Smooth muscle cell (in vitro differentiated cells): ENCODE results near the gene IL17RB. TPM values are rescaled to one million over a fixed set of nuclear protein-coding genes. Genes with fewer than 3 reads are reported as not detected.

ENCODE experiments used
- DNase-seq: peaks from one replicate; lab custom pipeline; 2025; ENCODE audit not compliant: unreplicated experiment; lab: John Stamatoyannopoulos, UW
- H2AFZ ChIP-seq: fragments of 200-600 bp; sonication (generic); 2 replicates; pipeline ENCODE4 v1.6.0; 2016; ENCODE audit warnings: antibody characterized with exemption, low read depth, mild to moderate bottlenecking
- H3F3A ChIP-seq: fragments of 200-600 bp; sonication (generic); 2 replicates; pipeline ENCODE4 v1.6.0; 2017; ENCODE audit warnings: antibody characterized with exemption, low read depth
- H3K27ac ChIP-seq: fragments of 200-600 bp; sonication (generic); 2 replicates; pipeline ENCODE4 v1.5.1; 2016; ENCODE audit warnings: low read depth, mild to moderate bottlenecking
- H3K27me3 ChIP-seq: fragments of 200-600 bp; sonication (generic); 2 replicates; pipeline ENCODE4 v1.6.1; 2016; ENCODE audit warnings: low read depth, mild to moderate bottlenecking
- H3K36me3 ChIP-seq: fragments of 200-600 bp; sonication (generic); 2 replicates; pipeline ENCODE4 v1.5.1; 2016; ENCODE audit warnings: low read depth
- H3K4me1 ChIP-seq: fragments of 200-600 bp; sonication (generic); 2 replicates; pipeline ENCODE4 v1.5.1; 2016; ENCODE audit warnings: low read depth
- H3K4me2 ChIP-seq: fragments of 200-600 bp; sonication (generic); 2 replicates; pipeline ENCODE4 v1.6.0; 2016; ENCODE audit warnings: mild to moderate bottlenecking
- H3K4me3 ChIP-seq: fragments of 200-600 bp; sonication (generic); 2 replicates; pipeline ENCODE4 v1.5.1; 2016; ENCODE audit warnings: mild to moderate bottlenecking
- H3K79me2 ChIP-seq: fragments of 200-600 bp; sonication (generic); 2 replicates; pipeline ENCODE4 v1.6.0; 2016; ENCODE audit warnings: low read depth, mild to moderate bottlenecking
- H3K9ac ChIP-seq: fragments of 200-600 bp; sonication (generic); 2 replicates; pipeline ENCODE4 v1.6.0; 2016; ENCODE audit warnings: low read depth
- H3K9me3 ChIP-seq: fragments of 200-600 bp; sonication (generic); replicated peaks from 2 replicates; pipeline ENCODE4 v1.5.1; 2016; ENCODE audit warnings: low read depth
- H4K20me1 ChIP-seq: fragments of 200-600 bp; sonication (generic); 2 replicates; pipeline ENCODE4 v1.6.0; 2016; ENCODE audit warnings: low read depth
- CTCF ChIP-seq: fragments of 200-600 bp; sonication (generic); IDR thresholded peaks from 2 replicates; pipeline ENCODE4 v1.5.1; 2017; ENCODE audit warnings: borderline replicate concordance, mild to moderate bottlenecking, antibody characterized with exemption; ENCODE audit not compliant: insufficient read depth, poor library complexity, severe bottlenecking
- WGBS: methylation state at CpG from one replicate; pipeline ENCODE4 v1.1.7; 2016; ENCODE audit warnings: low lambda C conversion rate; 5-methylcytosine and 5-hydroxymethylcytosine counted together
- polyA plus RNA-seq: library from polyadenylated mRNA; unstranded; fragments of >200 nt; fragmentation: Nextera tagmentation; extraction: Ambion mirVana; gene quantifications from 2 replicates; pipeline ENCODE4 v1.2.1, GENCODE V29; 2016
- total RNA-seq: library from RNA; depleted of rRNA; stranded (reverse); fragments of >200 nt; gene quantifications from 2 replicates; pipeline ENCODE4 v1.2.3, GENCODE V29; 2014

The IL17RB gene
- total and polyA plus RNA-seq, 2 experiments from 2014 or later: 0.40 TPM; not detected in 1

GRCh38 chr3:53841296-53841695, 5.1 kb upstream of the IL17RB start:
- 88% methylated on average over 5 of the region's 5 CpGs for WGBS
- Histone ChIP-seq H3K27ac (no peak overlapping the region), H3K9ac (no peak overlapping the region), H3K4me2 (no peak overlapping the region), H3K36me3 (no peaks in the 10 kb centered on the region), H2AFZ (no peak overlapping the region), H3K4me3 (no peak overlapping the region), H3K9me3 (no peaks in the 10 kb centered on the region), H3K4me1 (no peaks in the 10 kb centered on the region), H3K79me2 (no peaks in the 10 kb centered on the region), H3F3A (no peaks in the 10 kb centered on the region), H3K27me3 (peaks cover 16% of the 10 kb centered on the region), H4K20me1 (no peaks in the 10 kb centered on the region)
- TF ChIP-seq CTCF: no peak
- DNase-seq: no peak

GRCh38 chr3:53842436-53843194, 3.8 kb upstream of the IL17RB start:
- Histone ChIP-seq H3K4me2 (no peak overlapping the region), H3K27ac (no peak overlapping the region)
- WGBS: 61% methylated on average over 12 of the region's 12 CpGs

GRCh38 chr3:53843195-53844177, 2.9 kb upstream of the IL17RB start:
- H3K9ac ChIP-seq: no peak overlapping the region
- H3K79me2 ChIP-seq: no peaks in the 10 kb centered on the region
- H3K4me1 ChIP-seq: peaks cover 3% of the 10 kb centered on the region
- H3K36me3 ChIP-seq: no peaks in the 10 kb centered on the region
- no peak overlapping the region for H3K4me3 ChIP-seq
- H3K27me3 ChIP-seq: peaks cover 38% of the 10 kb centered on the region
- 89% methylated on average over 10 of the region's 10 CpGs for WGBS
- no peak overlapping the region for H3K4me2 ChIP-seq
- no peaks in the 10 kb centered on the region for H4K20me1 ChIP-seq
- DNase-seq: no peak
- no peaks in the 10 kb centered on the region for H3K9me3 ChIP-seq
- no peak overlapping the region for H2AFZ ChIP-seq
- TF ChIP-seq CTCF: no peak
- H3K27ac ChIP-seq: no peak overlapping the region
- H3F3A ChIP-seq: no peaks in the 10 kb centered on the region

More at GRCh38 chr3:53842436-53843194, 3.8 kb upstream of the IL17RB start:
- Histone ChIP-seq H3K4me3 (no peak overlapping the region), H3F3A (no peaks in the 10 kb centered on the region), H3K9ac (no peak overlapping the region), H4K20me1 (no peaks in the 10 kb centered on the region), H3K27me3 (peaks cover 29% of the 10 kb centered on the region), H3K79me2 (no peaks in the 10 kb centered on the region), H2AFZ (no peak overlapping the region), H3K4me1 (peaks cover 3% of the 10 kb centered on the region), H3K9me3 (no peaks in the 10 kb centered on the region), H3K36me3 (no peaks in the 10 kb centered on the region)
- no peak for TF ChIP-seq CTCF
- no peak for DNase-seq
